GM23338 (cell line): ENCODE data around the gene SMIM31. TPM values are rescaled to one million over a fixed set of nuclear protein-coding genes. Genes with fewer than 3 reads are reported as not detected.
A peak's percentile ranks its signal among the peaks of the same experiment; 100 is the strongest.

ENCODE experiments used
- ATAC-seq: fragments of 200-7000 bp; cut with Tn5 transposase; 3 replicates; pipeline ENCODE4 v1.9.1; 2020
- DNase-seq: peaks from one replicate; pipeline ENCODE4 v3.0.0-alpha.2; 2015; ENCODE audit warnings: low spot score
- H2AFZ ChIP-seq: fragments of 200-600 bp; sonication (generic); 2 replicates; pipeline ENCODE4 v1.8.0; 2016; ENCODE audit warnings: antibody characterized with exemption, mild to moderate bottlenecking, moderate library complexity
- H3F3A ChIP-seq: fragments of 200-600 bp; sonication (generic); replicated peaks from 2 replicates; pipeline ENCODE4 v1.8.0; 2017; ENCODE audit warnings: antibody characterized with exemption, mixed run types, low read depth
- H3K27ac ChIP-seq: fragments of 200-600 bp; sonication (generic); 2 replicates; pipeline ENCODE4 v1.6.1; 2016; ENCODE audit warnings: low read depth
- H3K27me3 ChIP-seq: fragments of 200-600 bp; sonication (generic); 2 replicates; pipeline ENCODE4 v1.8.0; 2016; ENCODE audit warnings: mild to moderate bottlenecking, mixed run types, moderate library complexity; ENCODE audit not compliant: insufficient read depth
- H3K36me3 ChIP-seq: fragments of 200-600 bp; sonication (generic); 2 replicates; pipeline ENCODE4 v1.8.0; 2016; ENCODE audit warnings: mild to moderate bottlenecking; ENCODE audit not compliant: insufficient read depth
- H3K4me1 ChIP-seq: fragments of 200-600 bp; sonication (generic); 2 replicates; pipeline ENCODE4 v1.8.0; 2016; ENCODE audit warnings: mild to moderate bottlenecking, moderate library complexity; ENCODE audit not compliant: insufficient read depth
- H3K4me2 ChIP-seq: fragments of 200-600 bp; sonication (generic); 2 replicates; pipeline ENCODE4 v1.7.1; 2017; ENCODE audit warnings: mixed run types
- H3K4me3 ChIP-seq: fragments of 200-600 bp; sonication (generic); 2 replicates; pipeline ENCODE4 v1.6.1; 2016; ENCODE audit warnings: mixed run types
- H3K79me2 ChIP-seq: fragments of 200-600 bp; sonication (generic); replicated peaks from 2 replicates; pipeline ENCODE4 v1.8.0; 2017; ENCODE audit warnings: mild to moderate bottlenecking; ENCODE audit not compliant: insufficient read depth
- H3K9me2 ChIP-seq: fragments of 200-600 bp; sonication (generic); 2 replicates; pipeline ENCODE4 v1.8.0; 2017; ENCODE audit not compliant: insufficient read depth
- H4K20me1 ChIP-seq: fragments of 200-600 bp; sonication (generic); replicated peaks from 2 replicates; pipeline ENCODE4 v1.8.0; 2017; ENCODE audit warnings: mild to moderate bottlenecking; ENCODE audit not compliant: insufficient read depth
- H3K27ac Mint-ChIP-seq: 2 replicates; pipeline ENCODE4 v1.8.0; 2020; ENCODE audit warnings: inconsistent platforms, mild to moderate bottlenecking, moderate library complexity, mixed read lengths
- H3K27me3 Mint-ChIP-seq: 3 replicates; pipeline ENCODE4 v1.8.0; 2022; ENCODE audit warnings: low read depth, mild to moderate bottlenecking, moderate library complexity, mixed read lengths, inconsistent platforms; ENCODE audit not compliant: insufficient read depth, poor library complexity
- H3K36me3 Mint-ChIP-seq: 3 replicates; pipeline ENCODE4 v1.8.0; 2021; ENCODE audit warnings: low read depth, mild to moderate bottlenecking, inconsistent platforms, moderate library complexity, mixed read lengths
- H3K4me1 Mint-ChIP-seq: 3 replicates; pipeline ENCODE4 v1.8.0; 2020; ENCODE audit warnings: mild to moderate bottlenecking, inconsistent platforms, mixed read lengths
- H3K4me3 Mint-ChIP-seq: 3 replicates; pipeline ENCODE4 v1.8.0; 2021; ENCODE audit warnings: moderate library complexity, mild to moderate bottlenecking, inconsistent platforms, mixed read lengths
- H3K9me3 Mint-ChIP-seq: 3 replicates; pipeline ENCODE4 v1.8.0; 2020; ENCODE audit warnings: moderate library complexity, mild to moderate bottlenecking, inconsistent platforms, mixed read lengths
- EZH2 ChIP-seq: fragments of 200-600 bp; sonication (generic); IDR thresholded peaks from one replicate; pipeline ENCODE4 v1.8.0; 2017; ENCODE audit warnings: antibody characterized with exemption, mild to moderate bottlenecking, low read depth; ENCODE audit not compliant: unreplicated experiment
- EZH2phosphoT487 ChIP-seq: fragments of 200-600 bp; sonication (generic); IDR thresholded peaks from one replicate; pipeline ENCODE4 v1.8.1; 2018; ENCODE audit warnings: antibody characterized with exemption; ENCODE audit not compliant: unreplicated experiment
- POLR2AphosphoS5 ChIP-seq: IDR thresholded peaks from 2 replicates; pipeline ENCODE4 v1.6.1; 2016; ENCODE audit warnings: antibody characterized with exemption, low read depth
- STAT1 ChIP-seq: IDR thresholded peaks from one replicate; pipeline ENCODE4 v1.6.1; 2016; ENCODE audit warnings: antibody characterized with exemption; ENCODE audit not compliant: unreplicated experiment
- ZNF114 ChIP-seq: fragments of 250-450 bp; sonication (Bioruptor Pico); IDR thresholded peaks from 2 replicates; pipeline ENCODE4 v1.5.0; 2020; ENCODE audit warnings: mild to moderate bottlenecking, moderate library complexity
- polyA plus RNA-seq: library from polyadenylated mRNA; unstranded; fragments of >200 nt; fragmentation: Nextera tagmentation; extraction: Ambion mirVana; gene quantifications from 2 replicates; pipeline ENCODE4 v1.2.1, GENCODE V29; 2016
- total RNA-seq: library from RNA; depleted of rRNA; stranded (reverse); fragments of >200 nt; shearing (Covaris generic); gene quantifications from 2 replicates; pipeline ENCODE4 v1.2.3, GENCODE V29; 2014
- TF ChIP-seq, protein P1 (sequence below), 2 experiments: fragments of 200-600 bp in 1 of 2; sonication (generic) in 1 of 2; conservative IDR thresholded peaks; 2 replicates each; pipeline versions ENCODE4 v1.5.1 to v1.6.1; 2016 to 2017; ENCODE audit warnings: antibody characterized with exemption in 2 of 2, low read depth in 2 of 2, mild to moderate bottlenecking in 2 of 2, moderate library complexity in 1 of 2
- TF ChIP-seq, protein P2 (sequence below): IDR thresholded peaks from 2 replicates; pipeline ENCODE4 v1.6.1; 2016; ENCODE audit warnings: antibody characterized with exemption

The SMIM31 gene
- total and polyA plus RNA-seq, 2 experiments from 2014 or later: not detected

DNA sequence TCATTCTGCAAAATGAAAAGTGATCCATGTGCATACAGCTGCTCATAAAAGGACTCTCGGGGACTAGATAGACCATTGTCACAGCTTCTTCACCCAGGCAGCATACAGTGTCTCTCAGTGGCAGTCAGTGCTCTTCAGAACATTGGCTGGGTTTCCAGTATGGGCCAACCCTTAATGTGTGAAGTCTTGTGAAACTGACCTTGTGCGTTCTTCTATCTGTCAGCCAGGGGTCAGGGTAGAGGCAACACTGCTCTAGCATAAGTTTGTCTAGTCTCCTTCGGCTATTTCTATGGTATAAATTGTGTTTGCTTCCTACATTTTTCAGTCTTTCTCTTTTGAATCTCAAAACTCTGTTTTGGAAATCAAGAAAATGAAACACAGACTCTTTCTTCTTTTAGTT lies 37.0 kb upstream of the SMIM31 start:
- H3K27ac ChIP-seq: no peak overlapping the region
- no peaks in the 10 kb centered on the region for H3K9me2 ChIP-seq
- no peaks in the 10 kb centered on the region for H4K20me1 ChIP-seq
- H3K27ac Mint-ChIP-seq: no peak overlapping the region
- no peak overlapping the region for H3K4me3 ChIP-seq
- ATAC-seq (peak; percentile 89), DNase-seq (peak; percentile 74)
- H2AFZ ChIP-seq: no peak overlapping the region
- H3K4me1 ChIP-seq: no peaks in the 10 kb centered on the region
- H3F3A ChIP-seq: no peaks in the 10 kb centered on the region
- H3K36me3 ChIP-seq: no peaks in the 10 kb centered on the region
- H3K27me3 Mint-ChIP-seq: no peaks in the 10 kb centered on the region
- TF ChIP-seq STAT1 (no peak), POLR2AphosphoS5 (no peak)
- TF ChIP-seq, protein P1, sequence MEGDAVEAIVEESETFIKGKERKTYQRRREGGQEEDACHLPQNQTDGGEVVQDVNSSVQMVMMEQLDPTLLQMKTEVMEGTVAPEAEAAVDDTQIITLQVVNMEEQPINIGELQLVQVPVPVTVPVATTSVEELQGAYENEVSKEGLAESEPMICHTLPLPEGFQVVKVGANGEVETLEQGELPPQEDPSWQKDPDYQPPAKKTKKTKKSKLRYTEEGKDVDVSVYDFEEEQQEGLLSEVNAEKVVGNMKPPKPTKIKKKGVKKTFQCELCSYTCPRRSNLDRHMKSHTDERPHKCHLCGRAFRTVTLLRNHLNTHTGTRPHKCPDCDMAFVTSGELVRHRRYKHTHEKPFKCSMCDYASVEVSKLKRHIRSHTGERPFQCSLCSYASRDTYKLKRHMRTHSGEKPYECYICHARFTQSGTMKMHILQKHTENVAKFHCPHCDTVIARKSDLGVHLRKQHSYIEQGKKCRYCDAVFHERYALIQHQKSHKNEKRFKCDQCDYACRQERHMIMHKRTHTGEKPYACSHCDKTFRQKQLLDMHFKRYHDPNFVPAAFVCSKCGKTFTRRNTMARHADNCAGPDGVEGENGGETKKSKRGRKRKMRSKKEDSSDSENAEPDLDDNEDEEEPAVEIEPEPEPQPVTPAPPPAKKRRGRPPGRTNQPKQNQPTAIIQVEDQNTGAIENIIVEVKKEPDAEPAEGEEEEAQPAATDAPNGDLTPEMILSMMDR (conservative IDR thresholded peaks at IDR 0.05; ENCODE audit: low read depth in 2 of 2): peak; percentile 66 to 75
- H3K79me2 ChIP-seq: no peaks in the 10 kb centered on the region
- no peak overlapping the region for H3K4me3 Mint-ChIP-seq
- no peaks in the 10 kb centered on the region for H3K36me3 Mint-ChIP-seq
- H3K4me1 Mint-ChIP-seq: no peaks in the 10 kb centered on the region
- H3K9me3 Mint-ChIP-seq: no peaks in the 10 kb centered on the region; the same call in 1 of the 3 replicates
- no peak overlapping the region for H3K4me2 ChIP-seq
- no peaks in the 10 kb centered on the region for H3K27me3 ChIP-seq

- no peaks in the 10 kb centered on the region for H3K27me3 ChIP-seq
- H3K27ac ChIP-seq: no peak overlapping the region
- DNase-seq: no peak
- 0 out of 2 replicates have a peak overlapping the region, but pooled peaks have one; percentile 12 for H2AFZ ChIP-seq
- no peaks in the 10 kb centered on the region; the same call in 1 of the 2 replicates for H3K9me2 ChIP-seq
- H3K4me3 ChIP-seq: no peak overlapping the region
- Mint-ChIP-seq H3K27me3 (no peaks in the 10 kb centered on the region), H3K27ac (no peak overlapping the region), H3K36me3 (no peaks in the 10 kb centered on the region), H3K9me3 (no peaks in the 10 kb centered on the region), H3K4me3 (no peak overlapping the region), H3K4me1 (no peaks in the 10 kb centered on the region)
- no peak for ATAC-seq
- no peaks in the 10 kb centered on the region for H3K36me3 ChIP-seq
- no peaks in the 10 kb centered on the region for H3K4me1 ChIP-seq
- no peak overlapping the region for H3K4me2 ChIP-seq
- no peaks in the 10 kb centered on the region for H3F3A ChIP-seq
- no peak for TF ChIP-seq STAT1
- TF ChIP-seq EZH2phosphoT487: no peak
- TF ChIP-seq ZNF114: no peak
- TF ChIP-seq, protein P2, sequence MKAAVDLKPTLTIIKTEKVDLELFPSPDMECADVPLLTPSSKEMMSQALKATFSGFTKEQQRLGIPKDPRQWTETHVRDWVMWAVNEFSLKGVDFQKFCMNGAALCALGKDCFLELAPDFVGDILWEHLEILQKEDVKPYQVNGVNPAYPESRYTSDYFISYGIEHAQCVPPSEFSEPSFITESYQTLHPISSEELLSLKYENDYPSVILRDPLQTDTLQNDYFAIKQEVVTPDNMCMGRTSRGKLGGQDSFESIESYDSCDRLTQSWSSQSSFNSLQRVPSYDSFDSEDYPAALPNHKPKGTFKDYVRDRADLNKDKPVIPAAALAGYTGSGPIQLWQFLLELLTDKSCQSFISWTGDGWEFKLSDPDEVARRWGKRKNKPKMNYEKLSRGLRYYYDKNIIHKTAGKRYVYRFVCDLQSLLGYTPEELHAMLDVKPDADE: no peak
- no peaks in the 10 kb centered on the region for H3K79me2 ChIP-seq
- no peaks in the 10 kb centered on the region for H4K20me1 ChIP-seq
Observed at GRCh38 chr4:164718827-164719226, 35.1 kb upstream of the SMIM31 start.

DNA sequence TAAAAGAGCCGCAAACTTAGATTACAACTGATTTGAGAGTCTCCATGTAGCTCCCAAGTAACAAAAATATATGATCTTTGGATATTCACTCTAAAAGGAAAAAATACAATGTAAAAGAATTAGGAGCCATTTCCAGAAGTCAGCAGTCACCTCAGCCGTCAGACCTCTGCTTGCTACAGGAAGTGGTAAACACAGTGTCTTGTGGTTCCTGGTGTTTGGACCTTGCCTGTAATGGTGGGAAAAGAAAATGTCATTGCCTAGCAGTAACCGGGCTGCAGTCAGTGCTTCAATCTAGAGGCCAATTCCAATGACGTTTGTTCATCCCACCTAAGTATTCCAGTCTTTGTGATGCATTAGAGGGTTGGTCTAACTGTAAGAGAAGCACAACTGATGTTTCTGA lies 28.9 kb upstream of the SMIM31 start:
- Mint-ChIP-seq H3K9me3 (no peaks in the 10 kb centered on the region), H3K27ac (no peak overlapping the region), H3K36me3 (no peaks in the 10 kb centered on the region), H3K4me3 (no peak overlapping the region), H3K27me3 (no peaks in the 10 kb centered on the region), H3K4me1 (no peaks in the 10 kb centered on the region)
- Histone ChIP-seq H3K4me1 (no peaks in the 10 kb centered on the region), H3K27me3 (no peaks in the 10 kb centered on the region), H2AFZ (no peak overlapping the region), H3K79me2 (no peaks in the 10 kb centered on the region), H3K4me2 (no peak overlapping the region), H3K36me3 (no peaks in the 10 kb centered on the region), H4K20me1 (no peaks in the 10 kb centered on the region), H3F3A (no peaks in the 10 kb centered on the region), H3K9me2 (no peaks in the 10 kb centered on the region; the same call in 1 of the 2 replicates), H3K27ac (no peak overlapping the region), H3K4me3 (no peak overlapping the region)
- DNase-seq: no peak
- no peak for ATAC-seq
- TF ChIP-seq POLR2AphosphoS5: no peak
- TF ChIP-seq ZNF114: no peak
- TF ChIP-seq, protein P2: no peak
- TF ChIP-seq EZH2: no peak
